PC-3 (cell line): ENCODE results near the gene LRRC49. TPM values are rescaled to one million over a fixed set of nuclear protein-coding genes. Genes with fewer than 3 reads are reported as not detected.
"Not testable (repeated sequence)": the region's sequence is repeated elsewhere in the genome, so short reads cannot be mapped to it uniquely, and the experiment has no call there.

Source experiments
- ATAC-seq: fragments of 200-7000 bp; cut with Tn5 transposase; 2 replicates; pipeline ENCODE4 v1.9.1; 2020; ENCODE audit warnings: mild to moderate bottlenecking, moderate library complexity
- BruUV-seq: library from RNA; stranded (reverse); fragments of 400-500 nt; replicated peaks from 2 replicates; lab custom pipeline; 2021; lab: Mats Ljungman, UMichigan
- CTCF ChIA-PET: fragments of 300-600 bp; sonication (Branson Sonifier 250); formaldehyde crosslinking; loops from one replicate; lab custom pipeline; 2022; ENCODE audit warnings: antibody characterized with exemption; lab: Charles Lee
- POLR2A ChIA-PET: fragments of 300-600 bp; sonication (Branson Sonifier 250); formaldehyde crosslinking; loops from one replicate; lab custom pipeline; 2022; ENCODE audit warnings: antibody characterized with exemption; ENCODE audit not compliant: unreplicated experiment; lab: Charles Lee
- DNase-seq: peaks from one replicate; pipeline ENCODE4 v3.0.0-alpha.2; 2015
- H2AFZ ChIP-seq: fragments of 300-600 bp; sonication (generic); 2 replicates; pipeline ENCODE4 v1.6.0; 2016; ENCODE audit warnings: antibody characterized with exemption, low read length
- H3F3A ChIP-seq: fragments of 300-600 bp; sonication (generic); one replicate; pipeline ENCODE4 v1.6.0; 2017; ENCODE audit warnings: antibody characterized with exemption, low read length, control low read depth, mild to moderate bottlenecking; ENCODE audit not compliant: unreplicated experiment
- H3K27ac ChIP-seq: fragments of 300-600 bp; sonication (generic); 2 replicates; pipeline ENCODE4 v1.5.1; 2016; ENCODE audit warnings: mild to moderate bottlenecking, low read length
- H3K27me3 ChIP-seq: fragments of 300-600 bp; sonication (generic); 2 replicates; pipeline ENCODE4 v1.6.1; 2016; ENCODE audit warnings: low read length, mixed read lengths
- H3K36me3 ChIP-seq: fragments of 300-600 bp; sonication (generic); 2 replicates; pipeline ENCODE4 v1.6.1; 2016; ENCODE audit warnings: low read depth, mixed run types, low read length, mixed read lengths
- H3K4me1 ChIP-seq: fragments of 300-600 bp; sonication (generic); 2 replicates; pipeline ENCODE4 v1.5.1; 2016; ENCODE audit warnings: low read length; ENCODE audit not compliant: insufficient read depth
- H3K4me2 ChIP-seq: fragments of 300-600 bp; sonication (generic); 2 replicates; pipeline ENCODE4 v1.6.0; 2016; ENCODE audit warnings: low read length
- H3K4me3 ChIP-seq: fragments of 300-600 bp; sonication (generic); 2 replicates; pipeline ENCODE4 v1.5.1; 2016; ENCODE audit warnings: mild to moderate bottlenecking, low read length, mixed read lengths
- H3K79me2 ChIP-seq: fragments of 300-600 bp; sonication (generic); 2 replicates; pipeline ENCODE4 v1.6.1; 2017; ENCODE audit warnings: low read length, mixed read lengths
- H3K9ac ChIP-seq: fragments of 300-600 bp; sonication (generic); 2 replicates; pipeline ENCODE4 v1.6.0; 2016; ENCODE audit warnings: mild to moderate bottlenecking, low read length
- H3K9me2 ChIP-seq: fragments of 300-600 bp; sonication (generic); replicated peaks from 2 replicates; pipeline ENCODE4 v1.6.1; 2016; ENCODE audit warnings: mixed run types, low read length, mixed read lengths
- H3K9me3 ChIP-seq: fragments of 300-600 bp; sonication (generic); 2 replicates; pipeline ENCODE4 v1.6.1; 2016; ENCODE audit warnings: low read length, mixed read lengths
- H4K20me1 ChIP-seq: fragments of 300-600 bp; sonication (generic); 2 replicates; pipeline ENCODE4 v1.6.1; 2016; ENCODE audit warnings: low read length, mixed read lengths
- EZH2 ChIP-seq: fragments of 300-600 bp; sonication (generic); IDR thresholded peaks from one replicate; pipeline ENCODE4 v1.6.1; 2017; ENCODE audit warnings: antibody characterized with exemption, mild to moderate bottlenecking, low read length; ENCODE audit not compliant: unreplicated experiment
- EZH2phosphoT487 ChIP-seq: fragments of 300-600 bp; sonication (generic); IDR thresholded peaks from 2 replicates; pipeline ENCODE4 v1.6.1; 2018; ENCODE audit warnings: mild to moderate bottlenecking, antibody characterized with exemption, low read length, borderline replicate concordance
- intact Hi-C: fragments of 100-400 bp; cut with micrococcal nuclease; formaldehyde crosslinking; loops from 2 replicates; pipeline ENCODE4 v1.9.0; 2023
- total RNA-seq: library from RNA; depleted of rRNA; stranded (reverse); fragments of >200 nt; gene quantifications from 2 replicates; pipeline ENCODE4 v1.2.3, GENCODE V29; 2014
- TF ChIP-seq, protein P1 (sequence below): fragments of 300-600 bp; sonication (generic); conservative IDR thresholded peaks from 2 replicates; pipeline ENCODE4 v1.5.1; 2017; ENCODE audit warnings: antibody characterized with exemption, low read depth, mild to moderate bottlenecking, low read length

LRRC49 gene
- total RNA-seq, 1 experiment from 2014 or later = 7.7 TPM

DNA sequence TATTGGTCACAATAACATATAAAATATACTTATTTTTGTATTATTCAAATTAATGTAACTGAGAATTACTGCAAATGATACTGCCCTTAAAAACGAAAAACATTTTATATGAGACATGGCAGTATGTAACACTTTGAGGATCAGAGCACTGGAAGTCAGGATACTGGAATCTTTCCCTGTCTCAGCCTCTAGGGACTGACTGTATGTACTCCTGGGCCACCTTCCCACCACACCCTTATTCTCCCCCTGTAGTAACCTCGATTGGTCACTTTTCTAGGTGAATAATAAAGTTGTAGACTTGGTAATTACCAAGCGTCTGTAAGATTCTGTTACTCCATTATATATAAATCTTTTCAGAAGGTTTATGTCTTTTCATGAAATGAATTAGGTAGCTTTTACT lies 43.0 kb downstream of the LRRC49 start:
- ChIA-PET POLR2A (no interaction called here), CTCF (no interaction called here)
- no peak overlapping the region for H3K4me3 ChIP-seq
- no peak overlapping the region for H2AFZ ChIP-seq
- no peaks in the 10 kb centered on the region for H3K79me2 ChIP-seq
- no peak overlapping the region for H3K27ac ChIP-seq
- H3K27me3 ChIP-seq = no peaks in the 10 kb centered on the region
- no peaks in the 10 kb centered on the region for H3K9me2 ChIP-seq
- TF ChIP-seq EZH2 (no peak), EZH2phosphoT487 (no peak)
- TF ChIP-seq, protein P1, sequence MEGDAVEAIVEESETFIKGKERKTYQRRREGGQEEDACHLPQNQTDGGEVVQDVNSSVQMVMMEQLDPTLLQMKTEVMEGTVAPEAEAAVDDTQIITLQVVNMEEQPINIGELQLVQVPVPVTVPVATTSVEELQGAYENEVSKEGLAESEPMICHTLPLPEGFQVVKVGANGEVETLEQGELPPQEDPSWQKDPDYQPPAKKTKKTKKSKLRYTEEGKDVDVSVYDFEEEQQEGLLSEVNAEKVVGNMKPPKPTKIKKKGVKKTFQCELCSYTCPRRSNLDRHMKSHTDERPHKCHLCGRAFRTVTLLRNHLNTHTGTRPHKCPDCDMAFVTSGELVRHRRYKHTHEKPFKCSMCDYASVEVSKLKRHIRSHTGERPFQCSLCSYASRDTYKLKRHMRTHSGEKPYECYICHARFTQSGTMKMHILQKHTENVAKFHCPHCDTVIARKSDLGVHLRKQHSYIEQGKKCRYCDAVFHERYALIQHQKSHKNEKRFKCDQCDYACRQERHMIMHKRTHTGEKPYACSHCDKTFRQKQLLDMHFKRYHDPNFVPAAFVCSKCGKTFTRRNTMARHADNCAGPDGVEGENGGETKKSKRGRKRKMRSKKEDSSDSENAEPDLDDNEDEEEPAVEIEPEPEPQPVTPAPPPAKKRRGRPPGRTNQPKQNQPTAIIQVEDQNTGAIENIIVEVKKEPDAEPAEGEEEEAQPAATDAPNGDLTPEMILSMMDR = no peak
- H3K36me3 ChIP-seq = no peaks in the 10 kb centered on the region
- no peak for ATAC-seq
- H3K9ac ChIP-seq = no peak overlapping the region
- intact Hi-C loops = loop anchor here (10.0 kb wide), 1 partner anchor 59 kb away; no protein-coding TSS in a partner anchor
- H4K20me1 ChIP-seq = no peaks in the 10 kb centered on the region
- no peaks in the 10 kb centered on the region for H3K4me1 ChIP-seq
- no peak for DNase-seq
- H3K9me3 ChIP-seq = no peaks in the 10 kb centered on the region
- no peak overlapping the region for H3K4me2 ChIP-seq
- no TSS peak for BruUV-seq
- H3F3A ChIP-seq = no peaks in the 10 kb centered on the region

- Histone ChIP-seq H3K4me3 (no peak overlapping the region), H3K9me3 (no peaks in the 10 kb centered on the region), H2AFZ (no peak overlapping the region), H3K79me2 (no peaks in the 10 kb centered on the region), H3K27ac (no peak overlapping the region), H3K4me2 (no peak overlapping the region), H3K36me3 (no peaks in the 10 kb centered on the region), H3K27me3 (no peaks in the 10 kb centered on the region), H3K4me1 (no peaks in the 10 kb centered on the region), H3K9me2 (no peaks in the 10 kb centered on the region), H3K9ac (no peak overlapping the region), H3F3A (no peaks in the 10 kb centered on the region), H4K20me1 (no peaks in the 10 kb centered on the region)
- POLR2A ChIA-PET = no interaction called here
- ATAC-seq = no peak
- CTCF ChIA-PET = no interaction called here
- no peak for DNase-seq
- no TSS peak for BruUV-seq
- TF ChIP-seq EZH2 = no peak
- TF ChIP-seq, protein P1 = no peak
- TF ChIP-seq EZH2phosphoT487 = no peak
- intact Hi-C loops = loop anchor here (10.0 kb wide), 1 partner anchor 58 kb away; no protein-coding TSS in a partner anchor
Measured at GRCh38 chr15:70936326-70936725, 43.7 kb downstream of the LRRC49 start.

GRCh38 chr15:70943285-70943684 lies 50.7 kb downstream of the LRRC49 start:
- H3K27me3 ChIP-seq, ATAC-seq, H3K27ac ChIP-seq, H4K20me1 ChIP-seq, H3F3A ChIP-seq, H3K79me2 ChIP-seq, BruUV-seq, POLR2A ChIA-PET, H3K9me3 ChIP-seq, H3K4me2 ChIP-seq, CTCF ChIA-PET, intact Hi-C loops, H3K9me2 ChIP-seq, H3K9ac ChIP-seq, H3K36me3 ChIP-seq, DNase-seq, H3K4me3 ChIP-seq, H2AFZ ChIP-seq, H3K4me1 ChIP-seq: not testable (repeated sequence)
